HepG2 (cell line): ENCODE data around the gene MLX. TPM values are rescaled to one million over a fixed set of nuclear protein-coding genes. Genes with fewer than 3 reads are reported as not detected.
A peak's percentile ranks its signal among the peaks of the same experiment; 100 is the strongest.

ENCODE experiments used
- ELF3 ChIP-seq: IDR thresholded peaks from 2 replicates; pipeline ENCODE4 v1.6.1; 2016; ENCODE audit warnings: missing genetic modification reagents, missing compliant biosample characterization
- JUND ChIP-seq: sonication (generic); formaldehyde crosslinking; IDR thresholded peaks from 2 replicates; pipeline ENCODE4 v1.8.0; 2022; ENCODE audit warnings: mild to moderate bottlenecking, missing genetic modification reagents
- KLF16 ChIP-seq, 2 experiments: sonication (generic) in 1 of 2; formaldehyde crosslinking in 1 of 2; IDR thresholded peaks; 2 replicates each; pipeline versions ENCODE4 v1.6.1 to v1.8.0; 2016 to 2023; ENCODE audit warnings: missing genetic modification reagents in 2 of 2, missing compliant biosample characterization in 1 of 2
- PAX8 ChIP-seq: sonication (generic); formaldehyde crosslinking; IDR thresholded peaks from 2 replicates; pipeline ENCODE4 v1.8.0; 2022; ENCODE audit warnings: mild to moderate bottlenecking, missing genetic modification reagents, borderline replicate concordance
- PCBP2 ChIP-seq: fragments of 200-400 bp; formaldehyde crosslinking; optimal IDR thresholded peaks from 2 replicates; pipeline ENCODE3; 2018; ENCODE audit warnings: low read length, low read depth; ENCODE audit not compliant: poor library complexity, severe bottlenecking
- POLR2AphosphoS5 ChIP-seq: IDR thresholded peaks from 2 replicates; pipeline ENCODE4 v1.6.1; 2012; ENCODE audit warnings: low read depth, low read length
- POLR2G ChIP-seq: fragments of 200-400 bp; formaldehyde crosslinking; IDR thresholded peaks from 2 replicates; pipeline ENCODE4 v1.6.1; 2018; ENCODE audit warnings: mild to moderate bottlenecking, low read depth, low read length, moderate library complexity
- SUZ12 ChIP-seq: fragments of 150-350 bp; IDR thresholded peaks from 2 replicates; pipeline ENCODE4 v1.6.1; 2014; ENCODE audit warnings: low read depth, low read length
- TAF1 ChIP-seq: sonication (generic); formaldehyde crosslinking; IDR thresholded peaks from 2 replicates; pipeline ENCODE4 v1.4.0; 2020; ENCODE audit warnings: missing genetic modification reagents
- ZC3H4 ChIP-seq: sonication (generic); formaldehyde crosslinking; IDR thresholded peaks from 2 replicates; pipeline ENCODE4 v1.4.0; 2020; ENCODE audit warnings: missing genetic modification reagents, borderline replicate concordance
- ZNF12 ChIP-seq: sonication (generic); formaldehyde crosslinking; IDR thresholded peaks from 2 replicates; pipeline ENCODE4 v1.5.0; 2020; ENCODE audit warnings: missing genetic modification reagents
- ZNF224 ChIP-seq: sonication (generic); formaldehyde crosslinking; IDR thresholded peaks from 2 replicates; pipeline ENCODE4 v1.5.0; 2020; ENCODE audit warnings: mild to moderate bottlenecking, missing genetic modification reagents
- ZNF329 ChIP-seq: sonication (generic); formaldehyde crosslinking; IDR thresholded peaks from 2 replicates; pipeline ENCODE4 v1.9.0; 2021; ENCODE audit warnings: low read depth, mild to moderate bottlenecking, missing genetic modification reagents
- ZNF530 ChIP-seq: sonication (generic); formaldehyde crosslinking; IDR thresholded peaks from 2 replicates; pipeline ENCODE4 v1.5.0; 2020; ENCODE audit warnings: low read depth, mild to moderate bottlenecking, missing genetic modification reagents
- ZNF549 ChIP-seq: sonication (generic); formaldehyde crosslinking; IDR thresholded peaks from 2 replicates; pipeline ENCODE4 v1.5.0; 2020; ENCODE audit warnings: missing genetic modification reagents
- polyA plus RNA-seq, 8 experiments: library from polyadenylated mRNA; depleted of rRNA in 3 of 8; stranded (reverse) in 7 of 8; unstranded in 1 of 8; fragments of >200 nt; fragmentation: Illumina TruSeq in 4 of 8; extraction: Trizol in 4 of 8; gene quantifications; 2 replicates each; pipeline versions ENCODE4 v1.2.1 to v1.2.3, GENCODE V29; 2011 to 2016; ENCODE audit warnings: low read depth in 4 of 8, missing spikeins in 1 of 8, mixed read lengths in 1 of 8; ENCODE audit not compliant: insufficient read depth in 1 of 8
- total RNA-seq, 5 experiments: library from RNA; depleted of rRNA; stranded (reverse); fragments of >200 nt; fragmentation: Illumina TruSeq; extraction: Trizol; gene quantifications; 2 replicates each; pipeline ENCODE4 v1.2.3, GENCODE V29; 2016; ENCODE audit warnings: low read depth in 1 of 5
- TF ChIP-seq, protein P1 (sequence below), 2 experiments: IDR thresholded peaks; 2 replicates each; pipeline ENCODE4 v1.6.1; 2011 to 2012; ENCODE audit warnings: low read length in 2 of 2, borderline replicate concordance in 1 of 2, low read depth in 1 of 2, mild to moderate bottlenecking in 1 of 2, moderate library complexity in 1 of 2
- TF ChIP-seq, protein P2 (sequence below): sonication (generic); formaldehyde crosslinking; IDR thresholded peaks from 2 replicates; pipeline ENCODE4 v1.8.0; 2022; ENCODE audit warnings: low read depth, missing genetic modification reagents
- TF ChIP-seq, protein P3 (sequence below): sonication (generic); formaldehyde crosslinking; IDR thresholded peaks from 2 replicates; pipeline ENCODE4 v1.4.0; 2020; ENCODE audit warnings: mild to moderate bottlenecking, missing genetic modification reagents, borderline replicate concordance
- TF ChIP-seq, protein P4 (sequence below): sonication (generic); formaldehyde crosslinking; IDR thresholded peaks from 2 replicates; pipeline ENCODE4 v1.8.0; 2022; ENCODE audit warnings: missing genetic modification reagents, low read depth, mild to moderate bottlenecking, borderline replicate concordance

Gene MLX
- total and polyA plus RNA-seq, 2 of the 13 experiments (the other 11 are each of a cell fraction or from before 2014, with no cell fraction given), result 38.9 to 74.4 TPM

DNA sequence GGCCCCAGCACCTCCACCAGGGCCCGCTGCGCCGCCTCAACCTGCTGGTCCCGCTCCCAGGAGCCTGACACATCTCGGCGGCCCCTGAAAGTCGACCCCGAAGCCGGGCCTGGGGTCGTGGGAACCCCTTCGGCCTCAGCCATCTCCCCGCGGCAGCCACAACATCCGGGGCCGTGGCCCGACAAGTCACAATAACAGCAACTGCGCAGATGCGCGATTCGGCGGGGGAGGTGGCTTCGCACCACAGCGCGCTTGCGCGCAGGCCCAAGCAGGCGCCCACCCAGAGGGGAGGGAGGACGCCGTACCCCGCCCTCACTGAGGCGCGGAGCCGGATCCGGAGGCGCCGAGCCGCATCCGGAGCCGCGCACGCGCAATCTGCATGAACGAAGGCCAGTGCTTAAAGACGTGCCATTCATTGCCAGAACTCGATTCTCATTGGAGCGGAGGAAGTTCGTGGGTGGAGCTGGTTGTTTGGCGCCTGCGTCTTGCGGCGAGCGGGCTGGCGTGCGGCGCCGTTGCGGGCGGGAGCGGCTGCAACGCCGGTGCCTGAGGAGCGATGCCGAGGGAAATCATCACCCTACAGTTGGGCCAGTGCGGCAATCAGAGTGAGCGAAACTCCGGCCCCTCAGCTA, 42.4 kb downstream of the MLX start, which contains the start of the genes RETREG3 and TUBG1 (continued):
- peak; percentile 94; the same call in 1 of the 2 replicates for TF ChIP-seq ZNF224
- peak; percentile 97 for TF ChIP-seq POLR2G
- TF ChIP-seq PCBP2, result no peak
- TF ChIP-seq SUZ12, result no peak
- no peak for TF ChIP-seq ZNF549 (CRISPR knock-in tag)
- no peak for TF ChIP-seq ZC3H4 (CRISPR knock-in tag)
- TF ChIP-seq JUND (CRISPR knock-in tag), result peak; percentile 47; the same call in 1 of the 2 replicates
- TF ChIP-seq, protein P1, sequence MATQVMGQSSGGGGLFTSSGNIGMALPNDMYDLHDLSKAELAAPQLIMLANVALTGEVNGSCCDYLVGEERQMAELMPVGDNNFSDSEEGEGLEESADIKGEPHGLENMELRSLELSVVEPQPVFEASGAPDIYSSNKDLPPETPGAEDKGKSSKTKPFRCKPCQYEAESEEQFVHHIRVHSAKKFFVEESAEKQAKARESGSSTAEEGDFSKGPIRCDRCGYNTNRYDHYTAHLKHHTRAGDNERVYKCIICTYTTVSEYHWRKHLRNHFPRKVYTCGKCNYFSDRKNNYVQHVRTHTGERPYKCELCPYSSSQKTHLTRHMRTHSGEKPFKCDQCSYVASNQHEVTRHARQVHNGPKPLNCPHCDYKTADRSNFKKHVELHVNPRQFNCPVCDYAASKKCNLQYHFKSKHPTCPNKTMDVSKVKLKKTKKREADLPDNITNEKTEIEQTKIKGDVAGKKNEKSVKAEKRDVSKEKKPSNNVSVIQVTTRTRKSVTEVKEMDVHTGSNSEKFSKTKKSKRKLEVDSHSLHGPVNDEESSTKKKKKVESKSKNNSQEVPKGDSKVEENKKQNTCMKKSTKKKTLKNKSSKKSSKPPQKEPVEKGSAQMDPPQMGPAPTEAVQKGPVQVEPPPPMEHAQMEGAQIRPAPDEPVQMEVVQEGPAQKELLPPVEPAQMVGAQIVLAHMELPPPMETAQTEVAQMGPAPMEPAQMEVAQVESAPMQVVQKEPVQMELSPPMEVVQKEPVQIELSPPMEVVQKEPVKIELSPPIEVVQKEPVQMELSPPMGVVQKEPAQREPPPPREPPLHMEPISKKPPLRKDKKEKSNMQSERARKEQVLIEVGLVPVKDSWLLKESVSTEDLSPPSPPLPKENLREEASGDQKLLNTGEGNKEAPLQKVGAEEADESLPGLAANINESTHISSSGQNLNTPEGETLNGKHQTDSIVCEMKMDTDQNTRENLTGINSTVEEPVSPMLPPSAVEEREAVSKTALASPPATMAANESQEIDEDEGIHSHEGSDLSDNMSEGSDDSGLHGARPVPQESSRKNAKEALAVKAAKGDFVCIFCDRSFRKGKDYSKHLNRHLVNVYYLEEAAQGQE (IDR thresholded peaks at IDR 0.05; ENCODE audit: borderline replicate concordance in 1 of 2, low read depth in 1 of 2, low read length in 2 of 2), result no peak
- TF ChIP-seq ZNF12, result no peak; the same call in 1 of the 2 replicates
- peak in 1 of 2 experiments; percentile 73; a peak in 2 of 4 replicates for TF ChIP-seq KLF16 (CRISPR knock-in tag; IDR thresholded peaks at IDR 0.05)
- no peak; the same call in 1 of the 2 replicates for TF ChIP-seq PAX8 (CRISPR knock-in tag)
- TF ChIP-seq, protein P2, sequence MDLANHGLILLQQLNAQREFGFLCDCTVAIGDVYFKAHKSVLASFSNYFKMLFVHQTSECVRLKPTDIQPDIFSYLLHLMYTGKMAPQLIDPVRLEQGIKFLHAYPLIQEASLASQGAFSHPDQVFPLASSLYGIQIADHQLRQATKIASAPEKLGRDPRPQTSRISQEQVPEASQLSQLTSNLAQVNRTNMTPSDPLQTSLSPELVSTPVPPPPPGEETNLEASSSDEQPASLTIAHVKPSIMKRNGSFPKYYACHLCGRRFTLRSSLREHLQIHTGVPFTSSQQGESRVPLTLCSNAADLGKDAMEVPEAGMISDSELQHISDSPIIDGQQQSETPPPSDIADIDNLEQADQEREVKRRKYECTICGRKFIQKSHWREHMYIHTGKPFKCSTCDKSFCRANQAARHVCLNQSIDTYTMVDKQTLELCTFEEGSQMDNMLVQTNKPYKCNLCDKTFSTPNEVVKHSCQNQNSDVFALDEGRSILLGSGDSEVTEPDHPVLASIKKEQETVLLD (CRISPR knock-in tag), result no peak
- peak; percentile 92 for TF ChIP-seq POLR2AphosphoS5
- TF ChIP-seq ZNF530 (CRISPR knock-in tag), result no peak; the same call in 1 of the 2 replicates
- TF ChIP-seq, protein P3, sequence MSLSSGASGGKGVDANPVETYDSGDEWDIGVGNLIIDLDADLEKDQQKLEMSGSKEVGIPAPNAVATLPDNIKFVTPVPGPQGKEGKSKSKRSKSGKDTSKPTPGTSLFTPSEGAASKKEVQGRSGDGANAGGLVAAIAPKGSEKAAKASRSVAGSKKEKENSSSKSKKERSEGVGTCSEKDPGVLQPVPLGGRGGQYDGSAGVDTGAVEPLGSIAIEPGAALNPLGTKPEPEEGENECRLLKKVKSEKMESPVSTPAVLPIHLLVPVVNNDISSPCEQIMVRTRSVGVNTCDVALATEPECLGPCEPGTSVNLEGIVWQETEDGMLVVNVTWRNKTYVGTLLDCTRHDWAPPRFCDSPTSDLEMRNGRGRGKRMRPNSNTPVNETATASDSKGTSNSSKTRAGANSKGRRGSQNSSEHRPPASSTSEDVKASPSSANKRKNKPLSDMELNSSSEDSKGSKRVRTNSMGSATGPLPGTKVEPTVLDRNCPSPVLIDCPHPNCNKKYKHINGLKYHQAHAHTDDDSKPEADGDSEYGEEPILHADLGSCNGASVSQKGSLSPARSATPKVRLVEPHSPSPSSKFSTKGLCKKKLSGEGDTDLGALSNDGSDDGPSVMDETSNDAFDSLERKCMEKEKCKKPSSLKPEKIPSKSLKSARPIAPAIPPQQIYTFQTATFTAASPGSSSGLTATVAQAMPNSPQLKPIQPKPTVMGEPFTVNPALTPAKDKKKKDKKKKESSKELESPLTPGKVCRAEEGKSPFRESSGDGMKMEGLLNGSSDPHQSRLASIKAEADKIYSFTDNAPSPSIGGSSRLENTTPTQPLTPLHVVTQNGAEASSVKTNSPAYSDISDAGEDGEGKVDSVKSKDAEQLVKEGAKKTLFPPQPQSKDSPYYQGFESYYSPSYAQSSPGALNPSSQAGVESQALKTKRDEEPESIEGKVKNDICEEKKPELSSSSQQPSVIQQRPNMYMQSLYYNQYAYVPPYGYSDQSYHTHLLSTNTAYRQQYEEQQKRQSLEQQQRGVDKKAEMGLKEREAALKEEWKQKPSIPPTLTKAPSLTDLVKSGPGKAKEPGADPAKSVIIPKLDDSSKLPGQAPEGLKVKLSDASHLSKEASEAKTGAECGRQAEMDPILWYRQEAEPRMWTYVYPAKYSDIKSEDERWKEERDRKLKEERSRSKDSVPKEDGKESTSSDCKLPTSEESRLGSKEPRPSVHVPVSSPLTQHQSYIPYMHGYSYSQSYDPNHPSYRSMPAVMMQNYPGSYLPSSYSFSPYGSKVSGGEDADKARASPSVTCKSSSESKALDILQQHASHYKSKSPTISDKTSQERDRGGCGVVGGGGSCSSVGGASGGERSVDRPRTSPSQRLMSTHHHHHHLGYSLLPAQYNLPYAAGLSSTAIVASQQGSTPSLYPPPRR (CRISPR knock-in tag), result no peak; the same call in 1 of the 2 replicates
- peak; percentile 86 for TF ChIP-seq TAF1 (CRISPR knock-in tag)
- TF ChIP-seq, protein P4, sequence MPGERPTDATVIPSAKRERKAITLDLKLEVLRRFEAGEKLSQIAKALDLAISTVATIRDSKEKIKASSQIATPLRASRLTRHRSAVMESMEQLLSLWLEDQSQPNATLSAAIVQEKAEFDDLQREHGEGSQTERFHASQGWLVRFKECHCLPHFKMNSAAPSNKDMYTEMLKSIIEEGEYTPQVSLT, result no peak
- TF ChIP-seq ZNF329 (CRISPR knock-in tag), result peak; percentile 74; the same call in 1 of the 2 replicates
- TF ChIP-seq ELF3 (CRISPR knock-in tag), result no peak; the same call in 1 of the 2 replicates
